ENCODE data around the gene MEGF10.

Gene MEGF10

DNA sequence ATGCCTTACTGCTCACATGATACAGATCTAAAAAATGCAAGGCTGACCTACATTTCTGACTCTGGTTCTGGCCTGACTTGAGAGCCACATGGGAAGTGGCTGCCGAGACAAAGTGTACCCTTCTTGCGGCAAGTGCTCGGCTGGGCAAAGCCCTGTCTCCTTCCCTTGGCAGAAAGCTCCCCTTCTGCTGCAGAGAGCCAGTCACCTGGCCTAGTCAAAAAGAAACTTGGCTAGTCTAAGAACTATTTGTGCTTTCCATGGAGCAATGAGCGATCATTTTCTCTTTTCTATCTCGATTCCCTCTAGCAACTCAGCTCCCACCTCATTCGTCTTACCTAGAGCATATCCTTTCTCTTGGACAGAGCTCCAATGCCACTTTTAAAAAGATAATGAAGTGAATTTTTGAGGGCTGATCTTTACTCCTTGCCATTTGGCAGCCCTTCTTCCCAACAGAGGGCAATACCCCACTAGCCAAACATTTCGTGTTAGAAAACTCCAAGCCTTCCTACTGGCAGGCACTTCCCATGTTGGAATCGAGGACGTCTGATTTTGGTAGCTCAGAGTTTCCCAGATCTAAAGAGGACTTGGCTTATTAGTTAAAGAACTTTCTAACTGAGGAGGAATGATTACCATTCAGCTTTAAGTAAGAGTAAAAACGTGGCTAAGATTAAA lies 118.8 kb downstream of the MEGF10 start:
- no peak for DNase-seq (ENCODE audit: insufficient read length, low spot score)
- no peak for FAIRE-seq

- no peak for FAIRE-seq
Measured at GRCh38 chr5:127409921-127410675, 119.5 kb downstream of the MEGF10 start.

DNA sequence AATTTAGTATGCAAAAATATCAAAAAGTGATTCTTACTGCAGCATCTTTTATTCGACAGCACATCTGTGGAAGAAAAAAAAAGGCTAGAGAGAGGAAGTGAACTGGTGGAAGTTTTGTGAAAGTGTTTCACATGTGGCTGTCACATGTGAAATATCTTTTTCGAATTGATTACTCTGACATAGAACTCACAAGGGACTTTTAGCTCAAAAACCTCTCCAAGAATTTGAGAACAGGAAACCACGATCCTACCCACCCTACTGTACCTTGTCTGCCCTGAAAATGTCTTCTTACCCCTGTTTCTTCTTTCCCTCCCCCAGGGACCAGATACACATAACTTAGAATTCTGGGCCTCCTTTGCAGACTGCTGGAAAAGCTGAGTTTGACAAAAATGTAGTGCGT lies 120.4 kb downstream of the MEGF10 start:
- FAIRE-seq (no peak), DNase-seq (ENCODE audit: insufficient read length, low spot score) (no peak)

More at GRCh38 chr5:127409921-127410675, 119.5 kb downstream of the MEGF10 start:
- DNase-seq (ENCODE audit: insufficient read length, low spot score) = no peak

GRCh38 chr5:127411381-127411780 lies 120.8 kb downstream of the MEGF10 start:
- no peak for DNase-seq (ENCODE audit: insufficient read length, low spot score)
- FAIRE-seq = no peak

DNA sequence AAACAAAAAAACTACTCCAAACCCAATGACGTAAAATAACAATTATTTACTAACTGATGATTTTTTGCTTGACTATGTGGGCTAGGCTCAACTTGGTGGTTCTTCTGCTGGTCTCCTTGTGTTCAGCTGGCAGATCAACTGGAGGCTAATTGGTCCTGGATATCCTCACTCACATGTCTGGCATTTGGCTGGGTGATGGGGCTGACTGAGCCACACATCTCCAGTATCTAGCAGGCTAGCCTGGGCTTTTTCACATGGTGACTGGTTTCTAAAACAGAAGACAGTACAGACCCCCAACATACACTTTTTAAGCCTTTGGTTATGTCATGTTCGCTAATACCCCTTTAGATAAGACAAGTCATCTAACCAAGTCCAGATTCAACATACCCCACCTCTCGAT lies 122.1 kb downstream of the MEGF10 start:
- DNase-seq (ENCODE audit: insufficient read length, low spot score) (no peak), FAIRE-seq (no peak)

DNA sequence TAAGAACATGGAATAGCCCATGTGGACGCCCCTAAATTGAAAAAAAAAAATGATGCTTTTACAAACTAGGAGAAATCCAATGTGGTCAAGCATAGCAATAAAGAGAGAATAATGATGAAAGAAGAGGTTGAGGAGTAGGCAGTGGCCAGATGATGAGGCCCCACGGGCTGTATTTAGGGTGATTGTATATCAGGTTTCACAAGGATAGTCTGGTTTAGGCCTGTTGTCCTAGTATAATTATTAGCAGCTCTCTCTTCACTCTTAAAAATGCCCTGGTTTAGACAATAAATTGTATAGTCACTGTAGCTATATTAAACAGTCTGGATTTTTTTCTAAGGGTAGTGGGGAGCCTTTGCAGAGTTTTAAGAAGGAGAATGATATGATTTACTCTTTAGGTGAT lies 124.4 kb downstream of the MEGF10 start:
- FAIRE-seq (no peak), DNase-seq (ENCODE audit: insufficient read length, low spot score) (no peak)

DNA sequence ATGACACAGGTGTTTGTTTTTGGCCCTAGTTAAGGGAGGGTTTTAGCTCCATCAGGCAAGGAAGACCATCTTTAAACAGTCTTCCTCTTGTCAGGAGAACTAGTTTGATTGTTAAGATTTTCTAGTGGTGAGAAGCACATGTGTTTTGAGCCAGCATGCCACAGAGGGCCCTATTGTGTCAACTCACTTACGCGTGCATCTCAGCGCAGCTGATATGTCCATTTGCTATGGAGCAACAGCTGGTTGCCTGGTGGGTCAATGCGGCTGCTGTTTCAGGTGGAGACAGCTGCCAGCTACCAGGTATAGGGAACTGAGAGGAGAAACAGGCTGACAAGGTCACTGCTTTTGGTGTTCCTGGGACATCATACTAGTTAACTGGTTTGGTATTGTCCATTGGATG lies 126.3 kb downstream of the MEGF10 start:
- FAIRE-seq (no peak), DNase-seq (ENCODE audit: insufficient read length, low spot score) (no peak)

DNA sequence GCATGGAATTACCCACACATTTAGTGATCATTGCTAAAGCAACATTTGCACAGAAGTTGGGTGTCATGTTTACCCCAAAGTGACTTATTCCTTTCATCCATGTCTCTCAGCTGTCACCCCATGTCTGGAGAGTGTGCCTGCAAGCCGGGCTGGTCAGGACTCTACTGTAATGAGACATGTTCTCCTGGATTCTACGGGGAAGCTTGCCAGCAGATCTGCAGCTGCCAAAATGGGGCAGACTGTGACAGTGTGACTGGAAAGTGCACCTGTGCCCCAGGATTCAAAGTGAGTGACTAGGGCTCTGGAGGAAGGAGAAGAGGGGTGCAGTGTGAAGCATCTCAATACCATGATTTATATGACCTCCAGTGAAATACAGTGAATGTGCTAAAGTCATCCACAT lies 126.9 kb downstream of the MEGF10 start:
- DNase-seq (ENCODE audit: insufficient read length, low spot score) (no peak), FAIRE-seq (no peak)

GRCh38 chr5:127418367-127418766 lies 127.8 kb downstream of the MEGF10 start:
- DNase-seq (ENCODE audit: insufficient read length, low spot score) = no peak
- FAIRE-seq = no peak

DNA sequence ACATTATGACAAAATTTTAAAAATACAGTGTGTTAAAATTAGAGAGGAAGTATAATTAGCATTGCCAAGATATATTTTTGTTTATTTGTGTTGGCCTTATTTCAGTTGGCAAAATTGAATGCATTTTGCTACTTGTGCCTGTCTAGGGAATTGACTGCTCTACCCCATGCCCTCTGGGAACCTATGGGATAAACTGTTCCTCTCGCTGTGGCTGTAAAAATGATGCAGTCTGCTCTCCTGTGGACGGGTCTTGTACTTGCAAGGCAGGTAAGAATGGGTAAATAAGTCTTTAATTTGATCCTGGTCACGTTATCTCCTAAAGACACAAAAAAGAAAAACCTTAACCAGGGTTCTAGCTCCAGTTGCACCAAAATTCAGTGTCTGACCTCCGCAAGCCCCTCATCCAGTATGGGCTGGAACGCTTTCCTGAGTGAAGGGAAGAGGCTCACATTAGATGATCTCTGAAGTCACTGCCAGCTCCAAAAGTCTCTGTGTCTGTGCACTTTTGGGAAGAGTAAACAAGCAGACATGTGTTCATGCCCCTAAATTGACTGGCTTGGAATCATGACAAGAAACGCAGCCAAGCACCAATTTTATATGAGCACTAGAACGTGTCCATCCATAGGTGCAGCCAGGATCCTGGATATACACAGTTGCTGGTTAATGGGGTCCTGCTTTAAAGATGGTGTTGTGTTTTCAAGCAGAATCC lies 128.5 kb downstream of the MEGF10 start:
- DNase-seq (ENCODE audit: insufficient read length, low spot score) (no peak), FAIRE-seq (no peak)

- DNase-seq (ENCODE audit: insufficient read length, low spot score) (no peak), FAIRE-seq (no peak)
Measured at GRCh38 chr5:127419683-127420257, 129.2 kb downstream of the MEGF10 start.

DNA sequence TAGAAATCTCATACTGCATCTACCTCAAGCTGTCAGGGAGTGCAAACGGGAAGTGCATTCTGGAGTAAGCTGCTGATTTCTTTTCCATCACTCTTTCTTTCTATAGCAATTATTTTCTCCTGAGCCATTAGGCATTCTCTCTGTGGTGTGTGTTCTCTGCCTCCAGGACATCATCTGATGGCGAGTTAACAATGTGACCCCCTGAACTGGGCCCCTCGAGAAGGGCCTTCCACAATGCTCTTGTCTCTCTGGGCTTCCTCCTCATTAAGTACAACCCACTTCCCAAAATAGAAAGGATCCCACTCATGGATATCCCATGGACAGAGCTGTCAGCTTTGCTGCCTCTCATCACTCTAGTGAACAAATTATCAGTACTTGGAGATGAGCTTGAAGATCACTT lies 130.2 kb downstream of the MEGF10 start:
- DNase-seq (ENCODE audit: insufficient read length, low spot score) = no peak
- FAIRE-seq = no peak

- FAIRE-seq (no peak), DNase-seq (ENCODE audit: insufficient read length, low spot score) (no peak)
Measured at GRCh38 chr5:127421471-127421870, 130.9 kb downstream of the MEGF10 start.

DNA sequence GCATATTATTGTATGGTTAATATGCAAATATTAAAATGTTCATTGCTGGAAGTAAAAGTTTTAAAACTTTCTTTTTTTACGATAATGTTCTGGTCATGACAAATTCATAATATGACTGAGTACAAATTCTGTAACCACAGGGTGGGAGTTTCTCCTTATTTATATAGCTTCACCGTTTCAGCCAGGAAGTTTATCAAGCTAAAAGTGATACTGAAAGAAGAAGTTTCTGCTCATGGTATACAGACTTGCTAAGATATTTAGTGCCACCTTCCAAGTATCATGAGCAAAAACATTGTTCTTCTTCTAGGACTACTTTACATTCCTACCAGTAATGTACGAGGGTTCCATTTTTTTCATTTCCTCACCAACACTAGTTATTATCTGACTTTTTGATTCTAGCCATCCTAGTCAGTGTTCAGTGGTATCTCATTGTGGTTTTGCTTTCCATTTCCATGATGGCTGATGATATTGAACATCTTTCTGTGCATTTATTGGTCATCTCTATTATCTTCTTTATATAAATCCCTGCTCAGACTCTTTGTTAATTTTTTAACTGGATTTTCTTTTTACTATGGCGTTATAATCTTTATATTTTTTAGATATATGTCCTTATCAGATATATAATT lies 132.7 kb downstream of the MEGF10 start:
- DNase-seq (ENCODE audit: insufficient read length, low spot score) (no peak), FAIRE-seq (no peak)

- DNase-seq (ENCODE audit: insufficient read length, low spot score) = no peak
- FAIRE-seq = no peak
Measured at GRCh38 chr5:127425037-127425436, 134.4 kb downstream of the MEGF10 start.

GRCh38 chr5:127425868-127426267 lies 135.3 kb downstream of the MEGF10 start:
- FAIRE-seq (no peak), DNase-seq (ENCODE audit: insufficient read length, low spot score) (no peak)

DNA sequence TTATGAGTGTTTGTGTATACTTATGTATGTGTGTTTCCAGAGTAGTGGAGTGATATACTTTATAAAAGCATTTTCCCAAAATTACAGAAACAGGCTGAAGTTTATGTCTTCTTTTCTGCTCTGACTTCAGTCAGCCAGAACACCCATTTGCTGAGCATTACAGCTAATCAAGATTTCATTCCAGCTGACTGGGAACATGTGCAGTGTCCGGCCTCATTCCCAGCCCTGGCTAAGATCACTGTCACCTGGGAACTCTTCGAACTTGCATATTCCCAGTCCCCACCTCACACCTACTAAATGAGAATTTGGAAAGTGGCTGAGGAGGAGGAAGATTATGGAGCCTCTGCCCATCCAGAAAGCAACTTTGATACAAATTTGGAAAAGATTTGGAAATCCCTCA lies 136.1 kb downstream of the MEGF10 start:
- no peak for DNase-seq (ENCODE audit: insufficient read length, low spot score)
- FAIRE-seq = no peak

GRCh38 chr5:127428276-127428675 lies 137.7 kb downstream of the MEGF10 start:
- no peak for DNase-seq (ENCODE audit: insufficient read length, low spot score)
- FAIRE-seq = no peak

DNA sequence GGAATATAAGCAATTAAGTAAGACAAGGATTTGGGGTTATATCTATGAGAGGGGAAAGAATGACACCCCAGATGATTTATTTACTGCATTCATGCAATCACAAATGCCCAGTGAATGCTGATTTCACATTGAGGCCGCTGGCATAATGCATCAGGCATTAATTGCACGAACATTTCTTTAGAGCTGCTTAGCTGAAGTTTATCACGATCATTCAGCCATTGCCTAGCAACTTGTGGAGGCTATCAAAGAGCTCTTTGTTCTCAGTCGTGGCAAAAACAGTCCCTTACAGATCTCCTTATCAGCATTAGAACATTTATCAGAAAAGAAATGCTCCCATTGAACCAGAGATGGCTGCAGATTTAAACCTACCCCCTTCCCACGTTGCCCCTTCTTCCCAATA lies 138.2 kb downstream of the MEGF10 start:
- FAIRE-seq (no peak), DNase-seq (ENCODE audit: insufficient read length, low spot score) (no peak)

GRCh38 chr5:127429928-127430327 lies 139.3 kb downstream of the MEGF10 start:
- DNase-seq (ENCODE audit: insufficient read length, low spot score) (no peak), FAIRE-seq (no peak)

DNA sequence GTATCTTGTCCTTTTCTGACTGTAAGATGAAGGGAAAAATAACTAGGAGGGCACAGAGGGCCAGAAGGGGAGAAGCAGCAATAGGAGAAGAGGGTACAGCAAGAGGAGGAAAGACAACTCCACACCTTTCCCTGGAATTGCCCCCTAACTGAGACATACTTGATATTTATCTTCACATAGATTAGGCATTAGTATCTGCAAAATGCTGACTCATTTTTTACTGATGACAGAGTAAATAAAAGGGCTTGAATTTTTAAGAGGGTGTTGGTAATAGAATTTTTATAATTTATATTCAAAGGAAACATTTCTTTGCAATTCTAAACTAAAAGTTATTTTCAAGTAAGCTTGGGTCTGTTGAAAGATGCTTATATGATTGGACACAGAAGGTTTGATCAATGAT lies 140.0 kb downstream of the MEGF10 start:
- FAIRE-seq = no peak
- no peak for DNase-seq (ENCODE audit: insufficient read length, low spot score)

Data from HTR-8/SVneo (cell line).